Testis (tissue), 3 donors: ENCODE results near the gene CD300C. TPM values are rescaled to one million over a fixed set of nuclear protein-coding genes. Genes with fewer than 3 reads are reported as not detected.

Source experiments
- DNase-seq: peaks from one replicate; pipeline ENCODE4 v3.0.0-alpha.2; 2019
- H3K27ac ChIP-seq, 2 donors: fragments of 200-600 bp; sonication (generic); one replicate each; pipeline ENCODE4 v1.5.1; 2019
- H3K27me3 ChIP-seq: fragments of 200-600 bp; sonication (generic); one replicate; pipeline ENCODE4 v1.5.1; 2019
- H3K36me3 ChIP-seq: fragments of 200-600 bp; sonication (generic); one replicate; pipeline ENCODE4 v1.5.1; 2017; ENCODE audit warnings: low read depth; ENCODE audit errors: missing control alignments
- H3K4me1 ChIP-seq: fragments of 200-600 bp; sonication (generic); one replicate; pipeline ENCODE4 v1.5.1; 2019
- H3K4me3 ChIP-seq, 2 donors: fragments of 200-600 bp; sonication (generic); one replicate each; pipeline ENCODE4 v1.5.1; 2017 to 2019
- H3K9me3 ChIP-seq: fragments of 200-600 bp; sonication (generic); one replicate; pipeline ENCODE4 v1.5.1; 2017
- CTCF ChIP-seq, 3 experiments: fragments of 450-650 bp in 2 of 3; fragments of 200-600 bp in 1 of 3; sonication (generic) in 1 of 3; IDR thresholded peaks; one replicate each; pipeline ENCODE4 v1.5.1; 2016 to 2019; ENCODE audit warnings: antibody characterized with exemption in 3 of 3, mild to moderate bottlenecking in 2 of 3, moderate library complexity in 1 of 3
- POLR2A ChIP-seq: fragments of 450-650 bp; IDR thresholded peaks from one replicate; pipeline ENCODE4 v1.6.1; 2017; ENCODE audit warnings: antibody characterized with exemption, mild to moderate bottlenecking, moderate library complexity
- WGBS, 2 donors: methylation state at CpG; one replicate each; pipeline ENCODE4 v1.1.5; 2018; 5-methylcytosine and 5-hydroxymethylcytosine counted together
- intact Hi-C: fragments of 100-400 bp; cut with DNase I; formaldehyde crosslinking; loops from one replicate; pipeline ENCODE4 v1.15.1; 2023; ENCODE audit warnings: low total_unique reads
- polyA plus RNA-seq: library from polyadenylated mRNA; stranded (reverse); fragments of 350-450 nt; fragmentation: Illumina TruSeq; extraction: RNeasy Lipid Tissue Mini Kit (QIAGEN cat#74804); gene quantifications from one replicate; pipeline ENCODE4 v1.2.3, GENCODE V29; 2014; ENCODE audit warnings: low read depth, low replicate concordance; ENCODE audit not compliant: insufficient read depth
- total RNA-seq, 2 donors: library from RNA; depleted of rRNA; stranded (reverse); fragments of >200 nt; gene quantifications; one replicate each; pipeline ENCODE4 v1.2.3, GENCODE V29; 2016

The CD300C gene
- total and polyA plus RNA-seq, 3 donors from 2014 or later = 0.34 to 0.81 (median 0.39) TPM

GRCh38 chr17:74585711-74586110 is 39.8 kb upstream of the CD300C start:
- DNase-seq = no peak
- Histone ChIP-seq H3K4me3 (no peak overlapping the region), H3K27ac (no peak overlapping the region), H3K36me3 (no peaks in the 10 kb centered on the region), H3K27me3 (no peaks in the 10 kb centered on the region), H3K4me1 (no peaks in the 10 kb centered on the region), H3K9me3 (no peaks in the 10 kb centered on the region)
- intact Hi-C loops = no loop called here
- TF ChIP-seq CTCF (IDR thresholded peaks at IDR 0.05) (no peak), POLR2A (no peak)
- WGBS, 2 donors = 81 to 89% methylated on average over 5 of the region's 5 CpGs

DNA sequence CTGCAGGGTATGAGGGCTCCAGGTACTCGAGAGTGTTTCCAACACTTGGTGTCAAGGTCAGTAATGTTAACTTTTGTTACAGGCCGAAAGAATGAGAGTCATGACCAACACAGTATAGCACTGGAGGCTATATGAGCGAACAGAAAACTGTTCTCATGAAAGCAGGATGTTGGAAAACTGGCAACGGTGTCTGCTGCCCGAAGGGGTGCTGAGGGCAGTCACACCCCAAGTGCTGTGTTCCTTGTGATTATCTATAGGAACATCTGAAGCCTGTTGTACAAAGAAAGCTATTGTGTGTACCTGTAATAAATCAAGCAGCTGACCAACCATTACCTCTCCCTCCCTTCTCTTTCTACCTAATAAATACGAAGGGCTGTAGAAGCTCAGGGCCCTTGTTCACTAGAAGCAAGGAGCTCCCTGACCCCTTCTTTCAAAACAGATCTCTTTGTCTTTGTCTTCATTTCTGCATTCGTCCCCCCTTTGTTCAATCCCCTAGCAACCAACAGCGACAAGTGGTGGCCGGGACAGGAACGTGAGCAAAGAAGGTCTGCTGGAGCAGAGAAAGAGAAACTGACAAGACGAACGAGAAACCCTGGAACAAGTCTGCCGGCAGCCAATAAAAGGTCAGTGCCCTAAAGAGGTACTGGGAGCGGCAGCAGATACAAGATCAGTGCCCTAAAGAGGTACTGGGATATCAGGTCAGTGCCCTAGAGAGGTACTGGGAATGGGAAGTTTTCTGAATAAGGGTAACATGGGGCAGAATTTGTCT is 38.6 kb upstream of the CD300C start:
- Histone ChIP-seq H3K4me3 (no peak overlapping the region), H3K4me1 (no peaks in the 10 kb centered on the region), H3K27me3 (no peaks in the 10 kb centered on the region), H3K27ac (no peak overlapping the region), H3K36me3 (no peaks in the 10 kb centered on the region), H3K9me3 (no peaks in the 10 kb centered on the region)
- DNase-seq = no peak
- intact Hi-C loops = no loop called here
- TF ChIP-seq CTCF (IDR thresholded peaks at IDR 0.05) (no peak), POLR2A (no peak)
- 81 to 86% methylated on average over 14 of the region's 14 CpGs for WGBS, 2 donors

GRCh38 chr17:74582633-74583032 is 36.7 kb upstream of the CD300C start:
- H3K9me3 ChIP-seq = no peaks in the 10 kb centered on the region
- no peak for DNase-seq
- intact Hi-C loops = no loop called here
- no peaks in the 10 kb centered on the region for H3K27me3 ChIP-seq
- no peaks in the 10 kb centered on the region for H3K36me3 ChIP-seq
- H3K4me3 ChIP-seq = no peak overlapping the region
- no peaks in the 10 kb centered on the region for H3K4me1 ChIP-seq
- WGBS, 2 donors = 82 to 90% methylated on average over 10 of the region's 10 CpGs
- no peak overlapping the region for H3K27ac ChIP-seq
- no peak for TF ChIP-seq CTCF (IDR thresholded peaks at IDR 0.05)
- TF ChIP-seq POLR2A = no peak

DNA sequence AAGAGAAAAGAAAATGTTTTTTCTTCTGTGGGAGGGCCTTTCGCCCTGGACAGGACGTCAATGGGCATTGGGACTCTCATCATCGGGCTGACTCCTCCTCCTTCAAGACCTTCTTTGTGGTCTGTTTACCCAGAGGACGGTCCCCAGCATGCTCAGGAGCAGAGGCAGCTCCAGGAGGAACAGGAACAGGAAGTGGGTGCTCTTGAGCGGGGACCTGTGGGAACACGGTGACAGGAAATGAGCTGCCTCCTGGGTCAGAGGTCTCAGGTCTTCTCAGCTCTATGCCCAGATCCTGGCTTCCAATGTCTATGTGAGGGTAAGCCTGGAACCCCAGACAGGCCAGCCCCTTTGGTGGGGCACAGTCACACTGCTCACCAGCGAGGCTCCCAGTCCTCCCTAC is 34.0 kb upstream of the CD300C start:
- TF ChIP-seq POLR2A (no peak), CTCF (IDR thresholded peaks at IDR 0.05) (no peak)
- no peaks in the 10 kb centered on the region for H3K4me1 ChIP-seq
- no peaks in the 10 kb centered on the region for H3K9me3 ChIP-seq
- WGBS, 2 donors = 81 to 89% methylated on average over 7 of the region's 7 CpGs
- no peaks in the 10 kb centered on the region for H3K27me3 ChIP-seq
- H3K27ac ChIP-seq = no peak overlapping the region
- H3K36me3 ChIP-seq = no peaks in the 10 kb centered on the region
- no peak for DNase-seq
- no peak overlapping the region for H3K4me3 ChIP-seq
- intact Hi-C loops = no loop called here

DNA sequence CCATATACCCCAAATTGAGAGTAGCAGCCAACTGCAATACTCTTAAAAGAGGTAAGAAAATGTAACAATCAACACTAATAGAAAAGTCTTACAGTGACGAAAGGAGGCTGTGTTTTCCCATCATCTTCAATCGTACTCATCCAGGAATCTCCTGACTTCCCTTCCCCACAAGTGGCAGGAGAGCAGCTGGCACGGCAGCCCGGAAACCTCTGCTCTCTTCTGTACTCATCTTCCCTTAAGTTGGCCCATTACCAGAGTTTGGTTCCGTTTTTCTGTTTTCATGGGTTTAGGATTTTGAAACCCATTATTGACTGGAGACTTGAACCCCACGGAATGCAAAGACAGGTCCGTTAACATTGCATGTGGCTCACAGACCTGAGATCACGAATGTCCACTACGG is 33.1 kb upstream of the CD300C start:
- Histone ChIP-seq H3K27me3 (no peaks in the 10 kb centered on the region), H3K27ac (no peak overlapping the region), H3K9me3 (no peaks in the 10 kb centered on the region), H3K4me3 (no peak overlapping the region), H3K36me3 (no peaks in the 10 kb centered on the region), H3K4me1 (no peaks in the 10 kb centered on the region)
- intact Hi-C loops = no loop called here
- TF ChIP-seq POLR2A (no peak), CTCF (IDR thresholded peaks at IDR 0.05) (no peak)
- DNase-seq = no peak
- WGBS, 2 donors = 79 to 83% methylated on average over 9 of the region's 9 CpGs
